Astrocyte of the spinal cord (primary cell): ENCODE measurements around the gene COQ10A.

ENCODE experiments used
- DNase-seq: peaks from one replicate; pipeline ENCODE4 v3.0.0; 2011; ENCODE audit warnings: low read depth, low spot score
- H3K4me3 ChIP-seq: 2 replicates; pipeline ENCODE4 v1.5.1; 2011; ENCODE audit warnings: low read depth, mild to moderate bottlenecking, low read length, moderate library complexity
- in situ Hi-C: cut with HindIII; loops from 2 replicates; pipeline ENCODE4 v1.10.0; 2017; ENCODE audit warnings: low sequenced_read_pairs
- TF ChIP-seq, protein P1 (sequence below): IDR thresholded peaks from 2 replicates; pipeline ENCODE4 v1.5.1; 2012; ENCODE audit warnings: low read depth, mild to moderate bottlenecking, low read length, inconsistent platforms

COQ10A gene

DNA sequence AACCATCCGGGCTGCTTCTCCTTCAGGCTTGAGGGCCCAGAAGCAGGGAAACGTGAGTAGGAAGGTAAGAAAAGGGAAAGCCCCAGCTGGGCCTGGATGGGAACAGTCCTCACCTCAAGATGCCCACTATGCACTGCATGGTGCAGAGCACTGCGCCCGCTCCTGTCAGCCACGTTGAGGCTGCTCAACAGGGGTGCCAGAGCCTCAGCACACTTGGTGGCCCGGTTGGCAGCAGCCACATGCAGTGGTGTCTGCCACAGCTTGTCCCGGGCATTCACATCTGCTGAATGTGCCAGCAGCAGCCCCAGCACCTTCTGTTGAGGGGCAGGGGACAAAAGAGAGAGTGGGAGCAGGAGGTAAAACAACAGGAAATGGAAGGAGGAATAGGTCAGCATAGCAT, 11.1 kb upstream of the COQ10A start:
- in situ Hi-C loops = no loop called here
- DNase-seq = no peak
- no peak overlapping the region for H3K4me3 ChIP-seq
- TF ChIP-seq, protein P1, sequence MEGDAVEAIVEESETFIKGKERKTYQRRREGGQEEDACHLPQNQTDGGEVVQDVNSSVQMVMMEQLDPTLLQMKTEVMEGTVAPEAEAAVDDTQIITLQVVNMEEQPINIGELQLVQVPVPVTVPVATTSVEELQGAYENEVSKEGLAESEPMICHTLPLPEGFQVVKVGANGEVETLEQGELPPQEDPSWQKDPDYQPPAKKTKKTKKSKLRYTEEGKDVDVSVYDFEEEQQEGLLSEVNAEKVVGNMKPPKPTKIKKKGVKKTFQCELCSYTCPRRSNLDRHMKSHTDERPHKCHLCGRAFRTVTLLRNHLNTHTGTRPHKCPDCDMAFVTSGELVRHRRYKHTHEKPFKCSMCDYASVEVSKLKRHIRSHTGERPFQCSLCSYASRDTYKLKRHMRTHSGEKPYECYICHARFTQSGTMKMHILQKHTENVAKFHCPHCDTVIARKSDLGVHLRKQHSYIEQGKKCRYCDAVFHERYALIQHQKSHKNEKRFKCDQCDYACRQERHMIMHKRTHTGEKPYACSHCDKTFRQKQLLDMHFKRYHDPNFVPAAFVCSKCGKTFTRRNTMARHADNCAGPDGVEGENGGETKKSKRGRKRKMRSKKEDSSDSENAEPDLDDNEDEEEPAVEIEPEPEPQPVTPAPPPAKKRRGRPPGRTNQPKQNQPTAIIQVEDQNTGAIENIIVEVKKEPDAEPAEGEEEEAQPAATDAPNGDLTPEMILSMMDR = no peak

DNA sequence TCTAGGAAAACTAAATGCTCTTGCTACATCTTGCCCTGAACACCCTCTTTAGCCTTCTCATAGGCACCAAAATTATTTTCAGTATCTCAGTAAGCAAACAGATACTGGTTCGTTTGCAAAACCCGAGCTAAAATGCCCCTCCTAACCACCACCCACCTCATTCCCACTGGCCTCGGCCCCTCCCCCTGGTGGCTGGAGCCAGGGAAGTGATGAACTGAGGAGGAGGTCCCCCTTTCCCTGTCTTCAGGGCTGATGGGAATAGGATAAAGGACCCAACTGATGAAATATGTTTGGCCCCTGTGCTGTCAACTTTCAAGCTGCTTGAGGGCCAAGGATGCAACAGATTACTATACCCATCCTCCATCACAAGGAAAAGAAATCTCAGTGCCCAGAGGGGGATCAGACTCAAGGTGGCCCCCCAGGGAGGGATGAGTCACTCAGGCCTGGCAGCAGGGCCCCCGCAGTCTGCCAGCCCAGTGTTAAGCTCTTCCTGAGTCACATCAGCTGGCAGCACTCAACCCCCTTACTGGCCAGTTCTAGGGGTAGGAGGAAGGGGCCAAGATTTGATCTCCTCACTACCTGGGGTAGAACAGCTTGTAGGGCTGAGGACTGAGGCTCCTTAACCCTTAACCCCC, 10.3 kb upstream of the COQ10A start:
- TF ChIP-seq, protein P1 = no peak
- H3K4me3 ChIP-seq = peak overlapping the region; percentile 88
- in situ Hi-C loops = no loop called here
- peak; percentile 46 for DNase-seq

DNA sequence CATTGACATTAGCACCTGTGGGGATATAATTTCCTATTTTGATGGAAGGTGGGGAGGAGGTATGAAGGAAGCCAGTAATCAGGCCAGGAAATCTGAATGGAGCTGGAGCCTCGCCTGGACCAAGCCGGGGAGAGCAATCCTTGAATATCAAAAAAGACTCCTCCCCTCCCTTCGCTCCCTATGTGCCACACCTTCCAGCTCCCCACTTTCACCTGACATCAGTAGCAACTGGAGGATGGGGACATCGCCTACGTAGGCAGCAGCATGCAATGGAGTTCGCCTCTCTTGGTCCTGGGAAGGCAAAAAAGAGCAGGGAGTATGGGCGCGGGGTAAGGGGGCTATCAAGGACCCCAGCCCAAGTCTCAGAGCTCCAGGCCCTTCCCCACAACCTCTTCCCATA, 9.7 kb upstream of the COQ10A start:
- peak overlapping the region; percentile 88 for H3K4me3 ChIP-seq
- DNase-seq = no peak
- TF ChIP-seq, protein P1 = no peak
- in situ Hi-C loops = no loop called here

DNA sequence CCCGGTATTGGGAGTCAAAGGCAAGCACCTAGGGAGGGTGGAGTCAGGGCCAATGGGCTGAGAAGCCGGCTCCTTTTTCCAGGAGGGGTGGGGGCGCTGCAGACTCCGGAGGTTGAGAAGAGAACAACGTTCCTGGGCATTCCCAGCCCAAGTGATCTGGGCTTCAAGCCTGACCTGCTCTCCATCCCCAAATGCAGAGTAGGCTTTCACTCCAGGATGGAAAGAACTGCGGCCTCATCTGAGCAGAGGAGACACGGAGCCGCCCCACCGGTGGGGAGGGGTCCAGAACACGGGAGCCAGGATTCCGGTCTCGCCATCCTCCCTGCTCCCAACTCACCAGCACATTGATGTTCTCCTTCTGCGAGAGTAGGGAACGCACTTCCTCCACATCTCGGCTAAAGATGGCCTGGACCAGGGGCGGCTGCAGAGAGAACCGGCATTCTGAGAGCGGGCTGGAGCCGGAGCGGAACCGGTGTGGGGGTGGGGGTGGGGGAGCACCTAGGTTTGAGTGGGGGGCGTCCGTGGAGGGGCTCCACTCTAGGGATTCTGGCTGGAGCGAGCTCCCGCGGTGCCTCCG, 9.2 kb upstream of the COQ10A start:
- peak; percentile 39 for DNase-seq
- peak overlapping the region; percentile 88 for H3K4me3 ChIP-seq
- in situ Hi-C loops = no loop called here
- TF ChIP-seq, protein P1 = peak; percentile 28

DNA sequence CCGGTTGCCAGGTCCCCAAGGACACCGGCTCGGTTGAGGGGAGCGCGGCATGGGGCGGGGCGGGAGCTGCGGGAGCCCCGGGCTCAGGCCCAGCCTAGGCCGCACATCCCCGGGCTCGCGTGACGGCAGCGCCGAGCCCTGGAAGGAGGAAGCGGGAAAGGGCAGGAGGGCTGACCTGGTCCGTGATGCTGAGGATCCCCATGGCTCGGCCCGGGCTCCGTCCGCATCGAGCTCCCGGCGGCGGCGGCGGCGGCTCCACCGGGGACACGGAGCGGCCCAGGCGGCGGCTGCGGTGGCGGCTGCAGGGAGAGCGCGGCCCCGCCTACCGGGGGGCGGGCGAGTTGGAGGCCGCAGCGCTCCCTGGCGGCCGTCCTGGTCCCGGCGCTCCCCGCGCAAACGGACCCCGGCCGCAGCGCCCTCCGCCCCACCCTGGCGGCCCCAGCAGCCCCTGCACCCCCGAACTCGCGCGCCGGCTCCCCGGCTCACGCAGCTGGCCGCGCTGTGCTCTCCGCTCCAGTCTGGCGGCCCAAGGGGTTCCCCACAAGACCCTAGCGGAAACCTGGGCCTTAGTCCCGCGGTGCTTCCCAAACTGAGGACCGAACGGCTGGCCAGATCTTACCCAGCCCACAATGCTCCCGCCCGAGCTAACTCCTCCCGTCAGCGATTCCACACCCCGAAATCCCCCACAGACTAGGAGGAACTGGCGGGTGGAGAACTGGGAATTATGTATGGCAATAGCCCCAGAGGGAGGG, 8.5 kb upstream of the COQ10A start, which contains the start of gene ANKRD52:
Gene ANKRD52, minus strand, starts transcription at position 317 of the 752 bp plus-strand sequence. Its CDS starts 115 bp downstream, at position 202.
- in situ Hi-C loops = no loop called here
- DNase-seq = peak; percentile 69
- peak within 1 kb of the TSS; percentile 88 for H3K4me3 ChIP-seq
- TF ChIP-seq, protein P1 = peak; percentile 49

DNA sequence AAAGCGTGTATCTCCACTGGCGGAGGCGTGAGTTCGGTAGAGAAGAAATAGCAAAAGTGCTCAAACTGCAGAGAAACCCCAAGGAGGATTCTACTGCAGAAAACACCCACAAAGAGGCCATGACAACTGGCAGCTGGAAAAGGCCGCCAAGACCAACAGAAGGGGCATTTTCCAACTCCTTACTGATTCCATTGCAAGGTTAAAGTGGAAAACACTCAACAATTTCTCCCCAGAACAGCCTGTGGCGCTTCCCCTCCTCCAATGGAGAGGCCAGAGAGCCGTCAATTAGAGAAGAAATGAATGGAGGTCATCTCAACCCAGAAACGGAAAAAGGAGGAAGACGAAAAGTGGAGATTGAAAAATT, 7.9 kb upstream of the COQ10A start:
- in situ Hi-C loops = no loop called here
- DNase-seq = no peak
- TF ChIP-seq, protein P1 = no peak
- H3K4me3 ChIP-seq = peak overlapping the region; percentile 57
